Fibroblast of mammary gland (primary cell): ENCODE data around the gene CIPC.
A peak's percentile ranks its signal among the peaks of the same experiment; 100 is the strongest.

Experiments
- DNase-seq: peaks from one replicate; pipeline ENCODE4 v3.0.0-alpha.2; 2010; ENCODE audit warnings: low read depth
- H3K4me3 ChIP-seq: 2 replicates; pipeline ENCODE4 v1.5.1; 2011; ENCODE audit warnings: low read depth, mild to moderate bottlenecking, low read length, moderate library complexity; ENCODE audit not compliant: control insufficient read depth
- CTCF ChIP-seq: conservative IDR thresholded peaks from 2 replicates; pipeline ENCODE4 v1.5.1; 2011; ENCODE audit warnings: low read depth, low read length, inconsistent platforms; ENCODE audit not compliant: control insufficient read depth, insufficient read depth

The CIPC gene

GRCh38 chr14:77133720-77134338 lies 35.8 kb downstream of the CIPC start:
- no peak for TF ChIP-seq CTCF
- peak; percentile 58 for DNase-seq
- H3K4me3 ChIP-seq: no peak overlapping the region

- TF ChIP-seq CTCF: no peak
- DNase-seq: no peak
- H3K4me3 ChIP-seq: no peak overlapping the region
These were observed 41.0 kb downstream of the CIPC start for GRCh38 chr14:77139022-77139421.

- peak; percentile 8 for DNase-seq
- no peak overlapping the region for H3K4me3 ChIP-seq
- peak; percentile 34 for TF ChIP-seq CTCF
These were observed 41.7 kb downstream of the CIPC start for GRCh38 chr14:77139540-77140358.

GRCh38 chr14:77140359-77141213 lies 42.5 kb downstream of the CIPC start:
- DNase-seq: no peak
- TF ChIP-seq CTCF: no peak
- no peak overlapping the region for H3K4me3 ChIP-seq

- DNase-seq: peak; percentile 3
- H3K4me3 ChIP-seq: no peak within 1 kb of the TSS
- TF ChIP-seq CTCF: no peak
These were observed 43.4 kb downstream of the CIPC start, which contains the start of gene ZDHHC22 for GRCh38 chr14:77141214-77142004. ZDHHC22 (minus strand) TSS chr14:77141791; CDS start chr14:77139738, 2,053 bp downstream.
